Measurements from ENCODE around the gene MAP7D2. TPM values are rescaled to one million over a fixed set of nuclear protein-coding genes. Genes with fewer than 3 reads are reported as not detected.
A peak's percentile ranks its signal among the peaks of the same experiment; 100 is the strongest.

MAP7D2 gene
- total RNA-seq, 4 donors from 2014 or later = 2.1 to 4.4 (median 2.2) TPM; not detected in 1

GRCh38 chrX:20060961-20061748 is 55.6 kb downstream of the MAP7D2 start:
- H3K4me1 ChIP-seq = no peaks in the 10 kb centered on the region
- no peaks in the 10 kb centered on the region for H3K27me3 ChIP-seq
- TF ChIP-seq EP300 (IDR thresholded peaks at IDR 0.05; ENCODE audit: low read depth) (no peak), CTCF (IDR thresholded peaks at IDR 0.05) (no peak), POLR2A (IDR thresholded peaks at IDR 0.05) (no peak), POLR2AphosphoS5 (IDR thresholded peaks at IDR 0.05) (no peak)
- no peak overlapping the region for H3K27ac ChIP-seq
- intact Hi-C loops (cut with DNase I; ENCODE audit: low total_unique reads) (no loop called here), in situ Hi-C loops (cut with MboI; ENCODE audit: low pct_ligation_motif_present in 1 of 4, low pct_unique_long_range_greater_than_20kb in 1 of 4, low sequenced_read_pairs in 3 of 4) (no loop called here)
- no peaks in the 10 kb centered on the region for H3K36me3 ChIP-seq
- 72% methylated on average over 5 of the region's 5 CpGs; no CpG with 5 or more reads in 1 of the 2 donors for WGBS, 2 donors (ENCODE audit: low coverage in 1 of 2)
- H3K4me3 ChIP-seq = no peak overlapping the region
- H3K9me3 ChIP-seq = no peaks in the 10 kb centered on the region
- peak; percentile 9 for DNase-seq

- Histone ChIP-seq H3K4me3 (no peak overlapping the region), H3K27ac (no peak overlapping the region), H3K27me3 (no peaks in the 10 kb centered on the region), H3K4me1 (no peaks in the 10 kb centered on the region), H3K36me3 (no peaks in the 10 kb centered on the region), H3K9me3 (no peaks in the 10 kb centered on the region)
- DNase-seq = no peak
- in situ Hi-C loops (cut with MboI; ENCODE audit: low pct_ligation_motif_present in 1 of 4, low pct_unique_long_range_greater_than_20kb in 1 of 4, low sequenced_read_pairs in 3 of 4) (no loop called here), intact Hi-C loops (cut with DNase I; ENCODE audit: low total_unique reads) (no loop called here)
- 80% methylated on average over 5 of the region's 5 CpGs; no CpG with 5 or more reads in 1 of the 2 donors for whole genome bisulfite sequencing, 2 donors (ENCODE audit: low coverage in 1 of 2)
- TF ChIP-seq EP300 (IDR thresholded peaks at IDR 0.05; ENCODE audit: low read depth) = no peak
- no peak for TF ChIP-seq POLR2AphosphoS5 (IDR thresholded peaks at IDR 0.05)
- no peak for TF ChIP-seq POLR2A (IDR thresholded peaks at IDR 0.05)
- no peak for TF ChIP-seq CTCF (IDR thresholded peaks at IDR 0.05)
These were observed 57.1 kb downstream of the MAP7D2 start for GRCh38 chrX:20059467-20060128.

GRCh38 chrX:20057479-20057878 is 59.2 kb downstream of the MAP7D2 start:
- Histone ChIP-seq H3K27me3 (no peaks in the 10 kb centered on the region), H3K9me3 (no peaks in the 10 kb centered on the region), H3K27ac (no peak overlapping the region), H3K4me1 (no peaks in the 10 kb centered on the region), H3K4me3 (no peak overlapping the region), H3K36me3 (no peaks in the 10 kb centered on the region)
- TF ChIP-seq EP300 (IDR thresholded peaks at IDR 0.05; ENCODE audit: low read depth) (no peak), CTCF (IDR thresholded peaks at IDR 0.05) (no peak), POLR2A (IDR thresholded peaks at IDR 0.05) (no peak), POLR2AphosphoS5 (IDR thresholded peaks at IDR 0.05) (no peak)
- 72% methylated on average over 4 of the region's 4 CpGs; no CpG with 5 or more reads in 1 of the 2 donors for WGBS, 2 donors (ENCODE audit: low coverage in 1 of 2)
- in situ Hi-C loops (cut with MboI; ENCODE audit: low pct_ligation_motif_present in 1 of 4, low pct_unique_long_range_greater_than_20kb in 1 of 4, low sequenced_read_pairs in 3 of 4) (no loop called here), intact Hi-C loops (cut with DNase I; ENCODE audit: low total_unique reads) (no loop called here)
- no peak for DNase-seq

GRCh38 chrX:20056704-20057103 is 60.0 kb downstream of the MAP7D2 start:
- no peaks in the 10 kb centered on the region for H3K36me3 ChIP-seq
- WGBS, 2 donors (ENCODE audit: low coverage in 1 of 2) = 79% methylated on average over 11 of the region's 11 CpGs; no CpG with 5 or more reads in 1 of the 2 donors
- no peak overlapping the region for H3K4me3 ChIP-seq
- in situ Hi-C loops (cut with MboI; ENCODE audit: low pct_ligation_motif_present in 1 of 4, low pct_unique_long_range_greater_than_20kb in 1 of 4, low sequenced_read_pairs in 3 of 4) (no loop called here), intact Hi-C loops (cut with DNase I; ENCODE audit: low total_unique reads) (no loop called here)
- no peaks in the 10 kb centered on the region for H3K27me3 ChIP-seq
- H3K27ac ChIP-seq = no peak overlapping the region
- no peaks in the 10 kb centered on the region for H3K4me1 ChIP-seq
- DNase-seq = no peak
- TF ChIP-seq EP300 (IDR thresholded peaks at IDR 0.05; ENCODE audit: low read depth) (no peak), CTCF (IDR thresholded peaks at IDR 0.05) (no peak), POLR2A (IDR thresholded peaks at IDR 0.05) (no peak), POLR2AphosphoS5 (IDR thresholded peaks at IDR 0.05) (no peak)
- H3K9me3 ChIP-seq = no peaks in the 10 kb centered on the region

Data from transverse colon (tissue), 4 donors.